HG03025 (cell line): Measurements from ENCODE around the gene CMIP.

Source experiments
- ATAC-seq: cut with Tn5 transposase; IDR thresholded peaks from one replicate; pipeline ENCODE4 v1.9.1; 2021; ENCODE audit warnings: mild to moderate bottlenecking, moderate library complexity; ENCODE audit not compliant: unreplicated experiment, low FRiP score

The CMIP gene

DNA sequence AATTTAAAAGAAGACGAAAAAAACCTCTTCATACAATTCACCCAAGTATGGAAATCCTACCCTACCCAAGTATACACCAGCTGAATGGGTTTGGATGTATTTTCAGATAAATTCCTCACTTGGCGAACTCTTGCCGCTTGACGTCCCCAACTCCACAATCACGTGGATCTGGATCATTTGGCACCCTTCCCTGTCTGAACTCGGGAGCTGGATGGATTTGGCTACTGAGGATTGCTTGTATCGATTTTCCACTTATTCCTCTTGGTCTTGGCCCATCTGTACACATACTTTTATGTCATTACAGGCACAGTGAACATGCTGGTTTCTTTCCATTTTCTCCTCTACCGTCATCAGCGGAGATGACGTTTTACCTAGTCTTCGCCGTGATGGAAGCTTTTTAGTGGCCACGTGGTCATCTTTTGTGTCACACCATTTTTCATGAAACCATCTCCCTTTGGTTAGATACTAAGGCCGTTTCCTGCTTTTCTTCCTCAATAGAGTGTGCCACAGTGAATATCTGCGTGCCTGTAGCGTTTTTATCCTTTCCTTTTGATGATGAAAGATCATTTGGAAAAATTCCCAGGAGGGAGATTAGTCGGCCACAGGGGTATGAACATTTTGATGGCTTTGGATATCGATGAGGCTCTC, 47.1 kb downstream of the CMIP start:
- no peak for ATAC-seq

DNA sequence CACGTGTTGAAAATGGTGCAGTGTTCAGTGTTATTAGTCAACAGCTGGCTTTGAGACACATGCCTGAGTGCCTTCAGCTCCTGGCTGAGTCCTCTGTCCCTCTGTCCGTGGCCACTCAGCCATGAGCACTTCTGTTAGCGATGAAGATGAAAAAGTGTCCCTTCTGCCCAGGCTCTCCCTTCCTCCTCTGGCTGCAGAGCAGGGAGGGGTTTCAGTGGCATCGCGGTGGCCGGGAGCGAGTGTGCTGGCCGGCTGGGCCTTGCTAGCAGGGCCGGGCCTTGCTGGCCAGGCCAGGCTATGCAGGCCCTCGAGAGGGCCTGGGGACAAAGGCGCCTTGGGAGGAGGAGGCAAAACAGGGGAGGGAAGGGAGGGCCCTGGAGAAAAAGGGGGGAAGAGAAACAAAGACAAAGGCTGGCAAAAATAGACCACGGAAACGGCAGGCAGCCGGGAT, 47.7 kb downstream of the CMIP start:
- no peak for ATAC-seq

DNA sequence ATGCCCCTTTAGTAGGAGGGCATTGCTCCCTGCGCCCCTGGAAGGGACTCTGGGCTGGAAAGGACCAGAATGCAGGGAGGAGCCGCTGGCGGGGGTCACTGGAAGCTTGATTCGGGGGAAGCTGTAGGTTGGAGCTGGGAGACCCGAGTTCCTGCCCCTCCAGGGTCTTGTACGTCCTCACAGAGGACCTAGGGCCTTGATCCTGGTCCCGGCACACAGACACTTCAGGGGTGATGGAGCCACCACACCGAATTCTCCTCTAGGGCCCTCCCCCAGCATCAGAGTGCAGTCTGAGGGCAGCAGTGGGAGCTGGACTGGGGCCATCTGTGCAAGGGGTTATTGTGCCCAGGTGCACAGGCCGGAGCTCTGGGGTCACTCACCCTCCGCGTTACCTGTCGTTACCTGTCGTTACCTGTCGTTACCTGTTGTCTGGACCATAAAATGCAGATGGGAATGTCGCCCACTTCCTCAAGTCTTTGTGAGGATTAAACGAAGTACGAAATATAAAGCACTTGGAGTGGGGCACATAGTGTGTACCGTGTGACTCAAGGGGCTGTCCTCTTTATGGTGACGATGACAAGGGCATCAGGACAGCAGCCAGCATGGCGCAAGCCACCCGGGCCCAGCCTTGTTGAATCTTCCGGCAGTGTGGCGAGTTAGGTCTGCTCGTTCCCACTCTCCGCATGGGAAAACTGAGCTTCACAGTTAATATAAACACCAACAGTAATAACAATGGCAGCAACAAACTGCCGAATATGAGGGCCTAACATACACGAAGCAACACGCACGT, 48.6 kb downstream of the CMIP start:
- ATAC-seq: no peak

DNA sequence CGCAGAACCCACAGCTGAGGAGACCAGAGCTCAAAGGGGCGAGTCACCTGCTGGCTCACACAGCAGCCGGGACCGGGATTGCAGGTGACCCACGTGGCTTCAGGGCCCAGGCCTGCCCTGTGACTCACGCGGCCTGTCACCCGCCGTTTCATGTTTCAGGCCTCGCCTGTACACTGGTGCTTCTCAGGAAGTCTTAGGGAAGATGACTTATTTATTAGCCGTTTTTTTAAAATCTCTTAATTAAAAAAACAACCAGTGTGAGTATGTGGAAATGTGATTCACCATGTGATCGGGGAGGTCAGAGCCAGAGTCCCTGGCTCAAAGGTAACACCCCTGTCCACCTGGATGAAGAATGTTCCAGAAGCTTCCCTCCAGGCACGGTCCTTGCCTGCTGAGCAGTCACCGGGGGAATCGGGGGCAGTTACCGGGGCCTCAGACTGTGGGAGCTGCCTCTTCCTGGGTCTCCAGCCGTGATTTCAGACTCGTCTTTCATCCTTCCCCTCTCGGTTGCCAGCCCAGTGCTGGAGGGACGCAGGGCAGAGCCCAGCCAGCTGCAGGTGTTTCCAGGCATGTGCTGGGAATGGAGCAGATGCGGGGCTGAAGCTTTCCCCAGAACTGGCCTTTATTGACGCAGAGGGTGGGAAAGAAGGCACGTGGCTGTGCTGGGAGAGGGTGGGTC, 49.3 kb downstream of the CMIP start:
- ATAC-seq: no peak

DNA sequence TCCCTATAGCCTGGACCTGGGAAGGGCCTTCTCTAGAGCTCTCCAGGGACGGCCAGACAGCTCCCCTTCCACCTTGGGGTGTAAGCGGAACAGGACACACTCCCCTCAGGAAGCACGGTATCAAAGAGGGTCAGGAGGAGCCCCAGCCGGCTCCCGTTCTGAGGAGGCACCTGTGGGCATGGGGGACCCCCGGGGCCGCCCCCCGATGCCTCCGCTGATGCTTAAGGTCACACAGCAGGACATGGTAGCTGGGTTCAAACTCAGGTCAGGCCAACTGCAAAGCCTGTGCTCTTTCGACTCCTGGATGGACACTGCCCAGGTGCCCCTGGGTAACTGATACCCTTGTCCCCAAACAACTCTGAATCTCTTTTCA, 49.8 kb downstream of the CMIP start:
- no peak for ATAC-seq

DNA sequence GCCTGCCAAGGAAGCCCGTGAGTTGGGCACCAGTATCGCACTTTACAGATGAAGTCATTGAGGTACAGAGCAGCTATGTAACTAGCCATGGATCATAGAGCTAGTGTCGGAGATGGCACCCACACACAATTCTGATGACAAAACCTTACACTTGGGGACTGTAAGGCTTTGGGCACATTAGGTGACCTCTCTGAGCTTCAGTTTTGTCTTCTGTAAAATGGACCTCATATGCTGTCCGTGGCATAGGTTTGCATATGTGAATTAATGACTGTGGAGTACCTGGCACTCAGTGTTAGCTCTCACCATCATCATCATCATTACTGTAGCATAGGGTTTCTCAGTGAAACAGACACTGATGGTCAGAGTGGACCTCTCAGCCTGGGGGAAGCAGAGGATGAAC, 50.3 kb downstream of the CMIP start:
- no peak for ATAC-seq

DNA sequence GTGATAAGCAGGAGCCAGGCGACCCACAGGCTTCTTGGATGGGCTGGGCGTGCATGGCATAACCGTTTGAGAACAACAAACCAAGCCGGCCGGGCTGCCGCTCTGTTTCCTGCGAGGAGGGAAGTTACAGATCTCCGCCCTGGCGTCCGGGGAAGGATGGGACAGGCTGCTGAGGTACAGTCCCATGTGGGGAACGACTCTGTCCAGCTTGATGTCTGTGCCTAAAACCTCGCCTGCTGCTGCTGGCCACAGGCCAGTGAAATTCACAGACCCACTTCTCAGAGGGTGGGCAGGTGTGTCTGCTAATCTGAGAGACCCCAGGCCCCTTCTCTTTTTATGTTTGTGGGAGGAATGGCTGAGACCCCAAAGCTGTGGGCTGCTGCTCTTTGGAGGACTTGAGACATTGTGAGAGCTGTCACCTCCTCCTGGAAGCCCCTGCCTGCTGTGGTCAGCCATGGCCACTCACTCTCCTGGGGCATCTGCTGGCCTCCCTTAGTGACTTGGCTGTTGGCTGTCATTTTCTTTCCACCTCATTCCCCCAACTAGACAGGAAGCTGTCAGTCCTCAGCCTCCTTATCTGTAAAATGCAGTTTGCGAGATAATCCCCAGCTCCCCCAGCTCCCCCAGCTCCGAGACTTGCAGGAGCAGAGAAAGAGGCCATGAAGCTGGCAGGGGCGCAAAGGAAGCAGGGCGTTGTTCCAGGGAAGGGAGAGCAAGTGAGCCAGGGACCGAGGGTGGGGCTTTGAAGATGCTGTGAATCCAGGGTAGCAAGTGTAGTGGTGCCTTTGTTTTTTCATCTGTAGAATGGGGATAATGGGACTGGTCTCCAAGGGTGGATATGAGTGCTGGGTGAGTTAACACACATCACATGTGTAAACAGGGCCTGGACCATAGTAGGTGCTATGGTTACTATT, 51.0 kb downstream of the CMIP start:
- no peak for ATAC-seq

DNA sequence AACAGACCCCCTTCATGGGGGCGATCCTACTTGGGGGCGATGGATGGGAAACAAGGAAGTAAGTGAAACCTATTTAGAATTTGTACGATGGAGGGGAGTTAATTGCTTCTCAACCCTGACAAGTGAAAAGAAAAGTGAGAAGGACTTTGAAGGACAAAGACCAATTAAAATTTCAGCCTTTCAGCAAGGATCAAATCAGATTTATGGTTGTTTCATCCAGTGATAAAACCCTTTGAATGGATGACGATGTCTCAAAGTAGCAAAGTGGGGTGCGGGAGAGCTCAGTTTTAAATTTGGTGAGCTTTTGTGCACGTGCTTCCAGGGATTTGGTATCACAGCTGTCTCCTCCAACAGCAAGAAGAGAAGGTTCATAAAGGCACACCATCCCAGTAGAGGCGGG, 51.7 kb downstream of the CMIP start:
- no peak for ATAC-seq

DNA sequence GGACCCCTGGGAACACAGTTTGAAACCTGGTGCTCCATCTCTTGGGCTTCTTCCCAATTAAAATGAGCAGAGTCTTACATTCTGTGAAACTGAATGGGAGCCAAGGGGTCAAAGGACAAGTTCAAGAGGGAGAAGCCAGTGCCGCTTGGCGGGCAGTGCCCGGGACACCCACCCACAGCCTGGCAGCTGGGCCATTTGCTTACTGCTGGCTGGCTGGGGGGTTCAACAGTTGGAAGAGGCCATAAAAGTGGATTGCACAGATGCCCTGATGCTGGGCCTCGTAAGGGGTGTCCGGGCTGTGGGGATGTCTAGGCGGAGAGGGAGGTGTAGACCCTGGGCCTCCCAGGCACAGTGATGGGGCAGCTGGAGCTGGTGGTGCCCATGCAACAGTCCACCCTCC, 52.1 kb downstream of the CMIP start:
- no peak for ATAC-seq

DNA sequence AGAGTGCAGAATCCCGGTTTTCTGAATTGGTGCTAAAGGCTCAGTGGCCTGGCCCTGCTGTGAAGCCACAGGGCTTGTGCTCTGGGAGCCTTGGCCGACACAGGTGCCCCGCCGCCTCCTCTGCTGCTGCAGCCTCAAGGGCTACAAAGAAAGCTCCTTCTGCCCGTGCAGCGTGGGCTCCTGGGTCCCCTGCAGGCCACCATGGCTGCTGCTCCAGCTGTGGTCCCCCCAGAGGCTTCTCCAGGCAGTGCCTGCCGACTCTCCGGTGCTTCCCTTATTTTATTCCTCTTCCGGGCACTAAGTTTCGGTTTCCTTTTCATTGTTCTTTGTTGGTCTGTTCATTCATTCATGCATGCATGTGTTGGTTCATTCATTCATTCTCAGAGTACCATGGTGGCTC, 53.1 kb downstream of the CMIP start:
- ATAC-seq: no peak

DNA sequence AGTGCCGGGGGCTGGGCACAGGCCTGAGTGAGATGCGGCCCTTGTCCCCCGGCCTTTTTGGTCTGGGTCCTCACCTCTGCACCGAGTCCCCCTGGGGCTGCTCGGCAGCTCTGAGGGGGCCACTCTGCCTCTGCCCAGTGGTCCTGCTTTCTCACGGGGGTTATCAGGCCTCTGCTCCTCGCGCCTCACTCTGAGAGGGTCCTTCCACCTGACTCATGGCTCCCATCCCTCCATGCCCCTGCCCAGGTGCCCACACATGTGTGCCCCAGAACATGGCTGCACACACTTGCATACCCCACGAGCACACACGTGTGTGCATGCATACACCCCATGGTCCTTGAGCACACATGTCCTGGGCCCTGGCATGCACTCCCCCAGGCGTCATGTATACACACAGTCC, 53.7 kb downstream of the CMIP start:
- ATAC-seq: no peak

DNA sequence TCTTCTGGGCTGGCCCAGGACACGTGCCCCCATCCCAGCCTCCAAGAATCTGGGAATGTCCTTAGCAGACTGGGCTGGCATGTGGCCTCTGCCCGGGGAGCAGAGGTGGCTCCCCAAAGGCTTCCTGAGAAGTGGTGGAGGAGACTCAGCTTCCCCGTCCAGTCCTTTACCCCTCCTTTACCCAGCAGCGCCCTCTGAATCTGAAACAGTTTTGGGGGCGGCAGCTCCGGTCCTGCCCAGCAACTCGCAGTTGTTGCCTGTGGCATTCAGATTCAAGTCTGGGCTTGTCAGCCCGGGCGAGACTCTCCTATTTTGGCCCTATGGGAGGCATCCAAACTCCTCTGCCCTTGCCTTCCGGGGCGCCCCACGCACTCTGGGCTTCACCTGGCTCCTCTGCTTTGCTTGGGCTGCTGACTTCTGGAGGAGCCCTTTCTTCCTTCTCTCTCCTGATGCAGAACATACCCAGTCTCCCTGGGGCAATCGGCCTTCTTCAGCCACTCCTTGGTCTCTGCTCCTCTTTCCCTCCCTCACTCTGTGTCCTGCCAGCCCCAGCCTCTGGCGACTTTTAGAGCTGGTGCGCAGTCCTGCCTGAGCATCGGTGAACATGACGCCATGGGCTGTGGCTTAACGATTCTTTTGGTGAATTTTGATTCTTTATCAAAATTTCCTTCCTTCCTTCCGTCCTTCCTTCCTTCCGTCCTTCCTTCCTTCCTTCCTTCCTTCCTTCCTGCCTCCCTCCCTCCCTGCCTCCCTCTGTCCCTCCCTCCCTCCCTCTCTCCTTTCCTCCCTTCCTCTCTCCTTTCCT, 55.2 kb downstream of the CMIP start:
- no peak for ATAC-seq

DNA sequence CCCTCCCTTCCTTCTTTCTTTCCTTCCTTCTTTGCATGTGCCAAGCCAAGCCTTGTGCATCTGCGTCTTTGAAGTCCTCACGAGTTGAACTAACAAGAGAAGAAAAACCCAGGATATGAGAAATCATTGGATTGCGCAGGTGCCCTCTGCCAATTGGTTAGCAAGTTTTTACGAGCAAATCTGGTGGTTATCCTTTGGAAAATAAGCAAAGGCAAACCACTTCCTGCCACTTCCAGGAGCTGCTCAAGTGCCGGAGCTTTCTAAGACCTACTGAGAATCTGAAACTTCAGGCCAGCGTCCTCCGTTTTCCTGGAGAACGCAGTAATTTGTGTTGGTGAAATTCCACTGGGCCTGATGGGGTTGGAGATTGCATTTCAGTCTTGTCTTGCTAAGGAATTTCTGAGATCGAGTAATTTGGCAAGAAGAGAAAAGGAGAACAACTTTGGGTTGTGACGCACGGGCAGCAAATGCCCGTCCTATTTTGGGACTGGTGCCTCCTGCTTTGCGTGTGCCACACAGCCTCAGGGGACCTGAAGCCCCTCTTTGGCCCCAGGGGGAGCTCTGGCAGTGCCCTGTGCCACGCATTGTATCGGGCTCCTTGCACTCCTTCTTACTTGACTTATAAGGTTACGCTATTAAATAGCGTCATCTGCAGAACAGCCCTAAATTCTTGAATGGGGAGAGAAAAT, 56.4 kb downstream of the CMIP start:
- ATAC-seq: no peak

DNA sequence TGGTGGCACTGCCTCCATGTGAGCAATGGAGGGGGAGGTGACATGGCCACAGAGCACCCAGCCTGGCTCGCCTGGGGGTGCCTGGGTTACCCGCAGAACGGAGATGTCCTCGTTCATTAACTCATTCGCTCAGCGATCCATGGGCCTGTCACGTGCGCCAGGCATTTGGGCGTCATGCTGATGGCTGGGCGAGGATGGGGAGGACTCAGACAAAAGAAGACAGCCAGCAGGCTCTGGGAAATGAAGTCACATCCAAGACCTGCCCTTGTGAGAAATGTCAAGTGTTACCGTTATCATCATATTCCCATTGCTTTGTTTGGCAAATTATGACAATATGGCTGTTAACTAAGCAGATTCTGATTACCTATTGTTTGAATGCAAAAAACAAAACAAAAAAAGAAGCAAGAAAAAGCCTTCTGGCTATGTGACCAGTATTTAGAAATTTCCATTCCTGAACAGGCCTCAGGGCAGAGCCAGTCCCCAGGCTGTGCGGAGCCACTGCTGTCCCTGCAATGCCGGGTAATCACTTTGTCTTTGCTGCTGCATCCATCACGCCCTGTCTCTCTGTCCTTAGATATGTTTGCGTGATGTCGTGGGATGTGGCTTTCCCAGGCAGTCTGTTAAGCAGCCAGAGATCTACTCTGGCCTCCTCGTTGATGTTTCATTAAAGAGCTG, 57.9 kb downstream of the CMIP start:
- no peak for ATAC-seq

DNA sequence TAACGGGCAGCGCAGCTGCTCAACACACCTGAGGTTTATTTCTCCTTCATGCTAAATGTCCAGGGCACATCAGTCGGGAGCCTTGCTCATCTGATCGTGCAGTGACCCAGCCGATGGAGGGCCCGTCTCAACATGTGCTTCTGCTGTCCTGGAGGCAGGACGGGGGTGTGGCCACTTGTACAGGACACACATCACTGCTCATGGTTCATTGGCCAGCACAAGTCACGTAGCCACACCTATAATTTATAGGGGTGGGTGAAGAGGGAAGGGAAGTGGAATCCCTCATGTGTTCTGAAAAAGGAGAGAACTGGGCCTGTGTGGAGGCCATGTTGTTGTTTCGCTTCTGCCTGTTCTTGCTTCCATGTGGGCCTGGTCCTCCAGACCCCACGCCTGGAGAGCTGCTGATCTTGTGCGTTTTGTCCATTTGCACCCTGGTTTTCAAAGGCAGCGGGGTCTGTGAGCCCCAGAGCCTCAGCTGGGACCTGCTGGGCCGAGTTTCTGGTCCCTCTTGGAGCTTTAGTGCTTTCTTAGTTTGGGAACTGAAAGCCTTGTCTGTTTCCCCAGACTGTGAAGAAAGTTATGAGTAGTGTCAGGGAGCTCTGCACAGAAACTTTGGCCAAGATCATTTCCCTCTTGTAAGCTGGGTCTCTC, 60.5 kb downstream of the CMIP start:
- peak; percentile 69 for ATAC-seq

DNA sequence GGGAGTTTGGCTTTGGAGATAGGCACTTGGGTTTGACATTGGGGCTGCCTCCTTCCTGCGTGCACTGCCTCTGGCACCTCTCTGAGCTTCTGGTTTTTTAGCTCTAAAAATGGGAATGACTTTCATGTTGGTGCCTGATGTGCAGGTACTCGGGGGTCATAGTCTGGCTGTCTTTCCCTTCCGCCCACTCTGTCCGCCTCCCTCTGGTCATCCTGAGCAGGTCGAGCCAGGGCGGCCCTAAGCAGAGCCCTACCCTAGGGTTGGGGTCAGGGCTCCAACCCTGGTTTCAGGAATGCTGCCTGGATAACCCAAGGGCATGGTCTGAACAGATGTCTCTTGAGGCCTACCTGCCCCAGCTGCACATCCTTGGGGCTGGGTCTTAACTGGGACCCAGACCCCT, 64.8 kb downstream of the CMIP start:
- no peak for ATAC-seq

DNA sequence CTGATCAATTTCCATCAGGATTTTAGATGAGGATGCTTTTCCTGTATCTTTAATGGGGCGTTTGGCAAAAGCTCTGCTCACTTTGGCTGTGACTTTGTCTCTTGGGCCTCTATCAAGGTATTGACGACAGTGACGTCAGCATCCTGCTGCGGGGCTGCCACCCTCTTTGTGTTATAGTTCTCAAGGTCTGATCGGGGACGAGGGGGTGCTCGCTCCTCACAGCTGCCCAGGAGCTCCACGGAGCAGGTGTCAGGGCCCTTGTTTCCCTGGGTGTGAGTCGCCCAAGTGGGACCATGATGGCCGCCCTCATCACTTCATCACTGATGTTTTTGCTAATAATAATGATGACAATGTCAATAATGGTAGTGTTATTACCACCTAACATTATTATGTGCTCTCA, 65.4 kb downstream of the CMIP start:
- no peak for ATAC-seq

DNA sequence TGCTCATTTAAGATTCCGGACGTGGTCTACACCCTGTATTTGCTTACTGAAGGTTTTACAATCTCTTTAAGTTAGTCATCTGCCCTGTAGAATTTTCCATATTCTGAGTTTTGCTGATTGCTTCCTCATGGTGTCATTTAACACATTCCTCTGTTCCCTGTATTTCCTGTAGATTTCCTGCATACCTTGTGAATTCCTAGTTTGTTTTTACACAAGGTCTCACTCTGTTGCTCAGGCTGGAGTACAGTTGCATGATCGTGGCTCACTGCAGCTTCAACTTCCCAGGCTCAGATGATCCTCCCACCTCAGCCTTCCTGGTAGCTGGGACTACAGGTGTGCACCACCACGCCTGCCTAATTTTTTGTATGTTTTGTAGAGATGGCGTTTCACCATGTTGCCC, 66.8 kb downstream of the CMIP start:
- ATAC-seq: no peak
